GM20000 (cell line): ENCODE data around the gene YPEL4.

ENCODE experiments used
- DNase-seq: peaks from one replicate; pipeline ENCODE4 v3.0.0; 2012; ENCODE audit warnings: low spot score
- CTCF ChIP-seq: IDR thresholded peaks from 2 replicates; pipeline ENCODE4 v1.5.1; 2012; ENCODE audit warnings: mild to moderate bottlenecking, control low read depth; ENCODE audit errors: extremely low read depth, missing control alignments

YPEL4 gene

GRCh38 chr11:57598831-57599155 is 50.9 kb downstream of the YPEL4 start:
- TF ChIP-seq CTCF: no peak
- no peak for DNase-seq

DNA sequence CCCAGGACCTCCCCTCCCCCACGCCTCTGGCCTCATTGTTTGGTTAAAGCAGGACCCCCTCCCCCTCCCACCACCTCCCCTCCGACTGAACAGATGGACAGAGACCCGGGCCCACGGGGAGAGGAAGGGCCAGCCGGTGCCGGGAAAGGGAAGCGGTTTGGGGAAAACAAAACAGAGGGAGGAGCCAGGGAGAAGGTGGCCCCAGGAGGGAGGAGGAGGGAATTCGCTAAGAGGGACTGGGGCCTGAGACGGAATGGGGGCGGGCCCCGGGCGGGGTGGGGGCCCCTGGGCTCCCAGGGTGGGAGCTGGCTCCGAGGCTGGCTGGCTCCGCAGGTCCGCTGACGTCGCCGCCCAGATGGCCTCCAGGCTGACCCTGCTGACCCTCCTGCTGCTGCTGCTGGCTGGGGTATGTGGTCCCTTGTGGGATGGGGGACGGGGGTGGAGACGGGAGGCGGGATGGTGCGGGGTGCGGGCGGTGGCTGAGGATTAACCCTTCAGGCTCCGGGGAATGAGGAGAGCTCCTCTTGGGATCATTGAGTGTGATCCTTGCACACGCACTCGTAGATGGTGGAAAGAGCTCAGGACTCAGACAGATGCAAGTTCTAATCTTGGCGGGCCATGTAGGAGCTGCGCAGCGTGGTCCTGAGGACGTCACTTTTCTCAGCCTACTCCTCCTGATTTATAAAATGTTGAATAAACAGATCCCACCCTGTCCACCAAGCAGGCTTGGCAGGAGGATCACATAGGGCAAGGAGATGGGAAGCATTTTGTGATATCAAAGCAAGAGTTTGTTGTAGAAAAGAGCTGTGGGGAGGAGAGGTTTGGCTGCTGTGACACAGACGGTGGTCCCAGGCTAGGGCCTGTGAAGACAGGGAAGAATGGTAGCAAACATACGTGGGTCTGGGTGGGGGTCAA is 51.5 kb downstream of the YPEL4 start:
- no peak for DNase-seq

GRCh38 chr11:57597461-57597915 is 52.2 kb downstream of the YPEL4 start, which contains the start of gene SERPING1:
Gene SERPING1, plus strand, starts transcription at chr11:57597685. Its CDS starts 586 bp downstream, at chr11:57598271.
- DNase-seq: no peak
- TF ChIP-seq CTCF: no peak

More for the DNA sequence above, 51.5 kb downstream of the YPEL4 start:
- no peak for TF ChIP-seq CTCF

DNA sequence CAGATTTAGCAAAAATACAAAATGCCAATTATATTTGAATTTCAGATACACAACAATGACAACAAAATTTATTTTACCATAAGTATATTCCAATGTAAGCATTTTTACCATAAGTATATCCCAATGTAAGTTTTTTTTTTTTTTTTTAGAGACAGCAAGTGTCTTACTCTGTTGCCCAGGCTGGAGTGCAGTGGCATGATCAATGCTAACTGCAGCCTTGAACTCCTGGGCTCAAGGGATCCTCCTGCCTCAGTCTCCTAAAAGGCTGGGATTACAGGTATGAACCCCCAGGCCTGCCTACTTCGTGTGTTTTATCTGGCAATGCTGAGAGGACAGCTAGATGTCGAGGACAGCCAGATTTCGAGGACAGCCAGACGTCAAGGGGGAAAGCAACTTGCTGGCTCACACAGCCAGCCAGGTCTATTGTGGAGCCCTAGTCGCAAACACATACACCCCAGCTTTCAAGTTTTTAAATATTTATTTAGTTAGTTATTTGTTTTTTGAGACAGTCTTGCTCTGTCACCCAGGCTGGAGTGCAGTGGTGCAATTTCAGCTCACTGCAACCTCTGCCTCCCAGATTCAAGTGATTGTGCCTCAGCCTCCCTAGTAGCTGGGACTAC is 53.3 kb downstream of the YPEL4 start:
- no peak for TF ChIP-seq CTCF
- DNase-seq: no peak
